Activated gamma-delta T cell treated with anti-CD3 and anti-CD28 coated beads, Interleukin-2, amount 50 U/mL, for 16 hours (primary cell): ENCODE results near the gene ADAMTS16.

Source experiments
- DNase-seq: peaks from one replicate; pipeline ENCODE4 v3.0.0-alpha.2; 2020; ENCODE audit warnings: low read depth

Gene ADAMTS16

GRCh38 chr5:5234912-5235311 is 94.8 kb downstream of the ADAMTS16 start:
- DNase-seq, result no peak

DNA sequence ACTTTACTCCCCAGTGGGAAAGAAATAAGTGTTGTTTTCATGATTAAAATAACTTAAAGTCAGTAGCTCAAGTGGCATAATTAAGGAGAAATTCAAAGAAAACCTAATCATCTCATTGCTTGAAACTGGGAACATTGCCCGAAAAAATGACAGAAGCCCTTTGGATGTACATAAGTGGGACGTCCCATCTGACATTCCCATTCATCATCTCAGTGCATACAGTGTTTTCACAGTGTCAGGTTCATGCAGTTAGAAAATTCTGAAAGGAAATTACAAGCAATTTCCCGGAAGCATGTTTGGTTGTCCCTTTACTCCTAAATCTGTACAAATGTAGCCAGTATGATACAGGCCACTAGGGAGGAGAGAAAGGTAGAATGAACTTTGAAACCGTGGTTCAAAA is 95.6 kb downstream of the ADAMTS16 start:
- no peak for DNase-seq

DNA sequence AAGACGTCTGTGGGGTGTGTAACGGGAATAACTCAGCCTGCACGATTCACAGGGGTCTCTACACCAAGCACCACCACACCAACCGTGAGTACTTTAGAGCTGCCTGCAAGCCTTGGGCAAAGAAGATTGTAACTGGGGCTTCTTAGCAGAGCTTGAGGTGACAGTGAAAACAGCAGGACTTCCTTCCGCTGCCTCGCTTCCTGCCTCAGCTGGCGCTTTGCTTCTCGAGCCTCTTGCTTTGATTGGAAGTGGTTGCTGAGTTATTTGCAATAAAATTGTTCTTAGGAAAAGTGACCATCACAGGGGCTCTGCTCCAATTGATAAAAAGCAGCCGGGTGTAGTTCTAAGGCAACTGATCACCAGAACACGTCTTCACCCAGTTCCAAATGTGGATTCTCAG is 99.1 kb downstream of the ADAMTS16 start:
- no peak for DNase-seq

- no peak for DNase-seq
These were observed 100.1 kb downstream of the ADAMTS16 start for GRCh38 chr5:5240234-5240633.

- no peak for DNase-seq
These were observed 101.9 kb downstream of the ADAMTS16 start for GRCh38 chr5:5242056-5242455.

- DNase-seq, result no peak
These were observed 106.6 kb downstream of the ADAMTS16 start for GRCh38 chr5:5246736-5247135.

DNA sequence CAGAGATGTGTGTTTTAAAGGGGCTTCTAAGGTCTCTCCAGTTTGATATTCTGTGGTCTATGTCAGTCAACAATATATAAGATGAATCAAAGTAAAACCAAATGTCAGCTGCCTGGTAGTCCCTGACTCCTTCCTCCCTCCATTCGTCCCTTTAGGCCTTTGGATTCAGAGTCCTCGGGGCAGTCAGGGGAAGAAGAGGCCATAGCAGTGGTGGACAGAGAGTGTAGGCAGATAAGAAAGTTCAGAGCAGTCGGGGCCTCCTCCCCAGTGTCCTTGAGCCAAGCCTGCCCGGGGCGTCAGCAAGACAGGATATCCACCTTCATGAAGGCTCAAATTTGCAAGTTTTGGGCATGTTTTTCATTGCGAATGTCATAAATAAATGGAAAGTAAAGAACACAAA is 110.6 kb downstream of the ADAMTS16 start:
- no peak for DNase-seq

- DNase-seq, result no peak
These were observed 112.0 kb downstream of the ADAMTS16 start for GRCh38 chr5:5252106-5252505.

DNA sequence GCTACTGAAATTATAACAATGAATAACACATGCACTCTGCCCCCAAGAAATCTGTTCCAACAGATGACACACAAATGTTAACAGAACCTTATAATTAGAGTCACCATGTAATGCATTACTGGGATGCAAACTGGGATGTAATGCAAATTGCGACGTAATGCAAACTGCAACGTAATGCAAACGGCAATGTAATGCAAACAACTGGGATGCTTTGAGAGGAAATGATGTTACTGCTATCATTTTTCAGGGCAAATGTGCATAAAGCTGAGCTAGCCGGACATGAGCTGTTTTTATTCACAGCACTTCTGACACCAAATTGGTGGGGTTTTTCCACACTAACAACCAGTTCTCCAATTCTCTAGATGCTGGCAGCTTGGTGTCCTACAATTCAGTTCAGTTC is 117.2 kb downstream of the ADAMTS16 start:
- DNase-seq, result no peak

DNA sequence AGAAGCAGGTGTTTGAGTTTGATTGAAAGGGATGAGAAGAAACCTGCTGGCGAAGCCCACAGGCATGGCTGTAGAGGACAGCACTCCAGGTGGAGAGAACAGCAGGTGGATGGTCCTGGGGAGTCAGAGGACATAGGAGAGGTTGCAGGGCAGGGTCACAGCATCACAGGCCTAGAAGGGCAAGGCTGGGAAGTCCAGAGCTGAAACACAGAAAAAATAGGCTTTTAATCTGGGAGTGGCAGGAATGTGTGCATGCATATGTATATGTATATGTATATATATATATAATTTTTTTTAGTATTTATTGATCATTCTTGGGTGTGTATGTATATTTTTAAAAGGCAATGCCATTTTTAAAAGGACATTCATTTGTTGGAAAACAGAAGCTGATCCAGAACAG is 118.4 kb downstream of the ADAMTS16 start:
- DNase-seq, result no peak

- DNase-seq, result no peak
These were observed 124.6 kb downstream of the ADAMTS16 start for GRCh38 chr5:5264727-5265126.

DNA sequence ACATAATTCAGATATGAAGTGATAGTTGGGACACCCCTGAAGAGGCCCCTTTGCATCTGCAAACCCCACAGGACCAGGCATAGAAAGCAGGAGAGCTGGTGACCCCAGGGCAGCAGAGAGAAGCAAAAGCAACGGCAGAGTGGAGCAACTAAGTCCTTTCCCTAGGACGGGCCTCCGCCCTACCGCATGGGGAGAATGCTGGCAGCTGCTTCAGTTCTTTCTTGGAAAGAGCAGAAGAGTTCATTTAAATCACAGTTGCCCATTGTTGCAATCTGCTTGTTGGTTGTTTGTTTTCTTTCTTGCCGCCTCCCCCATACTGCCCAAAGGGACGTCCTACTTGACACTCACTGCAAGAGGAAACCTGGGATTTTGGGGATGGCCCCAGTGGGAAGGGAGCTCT is 126.2 kb downstream of the ADAMTS16 start:
- DNase-seq, result no peak

DNA sequence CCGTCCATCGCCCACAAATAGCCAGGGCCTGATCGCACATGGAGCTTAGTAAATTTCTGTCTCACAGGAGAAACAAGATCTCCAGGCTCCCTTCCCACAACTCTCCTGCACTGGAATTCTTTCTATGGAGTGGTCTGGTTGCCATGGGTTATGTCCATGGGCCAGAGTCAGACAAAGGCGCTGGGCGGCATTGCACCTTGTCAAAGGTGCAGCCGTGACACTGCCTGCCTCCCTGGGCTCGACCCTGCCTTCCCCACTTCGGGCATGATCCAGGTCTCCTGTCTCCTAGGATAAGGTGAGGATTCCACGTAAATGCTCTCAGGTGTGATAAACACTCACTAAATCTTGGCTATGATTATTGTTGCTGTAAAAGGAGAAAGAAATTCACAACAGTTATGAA is 130.0 kb downstream of the ADAMTS16 start:
- DNase-seq, result no peak

DNA sequence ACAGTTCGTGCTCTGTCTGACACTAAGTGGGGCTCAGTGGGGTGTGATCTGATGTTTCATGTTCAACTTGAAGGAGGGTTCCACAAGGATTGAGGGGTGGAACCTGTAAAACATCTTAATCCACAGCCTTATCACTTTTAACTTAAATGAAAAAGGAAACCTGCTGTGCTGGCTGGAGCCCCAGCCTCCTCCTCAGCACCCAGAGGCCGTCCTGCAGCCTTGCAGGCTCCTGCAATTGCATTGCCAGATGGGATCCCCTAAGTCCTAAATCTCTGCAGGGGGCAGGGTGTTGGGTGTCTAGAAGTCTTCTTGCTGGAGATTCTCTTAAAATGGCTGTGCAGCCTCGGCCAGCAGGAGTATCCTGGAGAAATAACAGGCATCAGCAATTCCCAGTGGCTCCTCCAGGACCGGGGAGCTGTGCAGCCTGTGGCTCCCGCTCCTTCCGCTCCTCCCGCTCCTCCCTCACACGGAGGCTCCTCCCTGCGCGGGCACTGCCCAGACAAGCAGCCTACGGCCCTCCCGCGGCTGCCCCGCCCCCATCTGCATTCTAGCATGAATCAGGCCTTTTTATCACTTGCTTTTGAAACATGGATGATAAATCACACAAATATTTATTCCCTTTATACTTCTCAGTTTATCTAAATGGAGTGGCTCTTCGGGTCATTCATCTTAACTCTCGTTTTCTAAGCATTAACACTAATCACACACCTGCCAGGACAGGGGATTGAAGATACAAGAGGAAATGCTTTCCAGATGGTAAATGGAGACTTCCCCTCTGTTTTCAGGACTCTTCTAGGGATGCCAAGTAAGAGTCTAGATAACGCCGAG is 131.0 kb downstream of the ADAMTS16 start:
- DNase-seq, result no peak

- DNase-seq, result no peak
These were observed 131.7 kb downstream of the ADAMTS16 start for GRCh38 chr5:5271786-5272321.

DNA sequence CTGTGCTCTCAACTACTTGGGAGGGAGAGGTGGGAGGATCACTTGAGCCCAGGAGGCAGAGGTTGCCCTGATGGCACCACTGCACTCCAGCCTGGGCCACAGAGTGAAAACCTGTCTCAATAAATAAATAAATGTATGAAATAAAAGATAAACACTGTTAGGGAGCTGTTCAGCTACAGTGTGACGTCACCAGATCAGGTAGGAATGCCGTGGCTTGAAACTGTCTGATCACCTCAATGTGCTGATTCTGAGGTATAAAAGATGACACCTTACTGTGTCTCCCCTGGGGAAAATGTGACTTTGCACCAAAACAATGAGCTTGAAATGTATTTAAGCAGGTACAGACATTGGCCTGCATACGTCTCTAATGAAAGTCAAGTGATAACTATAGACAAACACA is 133.3 kb downstream of the ADAMTS16 start:
- no peak for DNase-seq

- no peak for DNase-seq
These were observed 133.8 kb downstream of the ADAMTS16 start for GRCh38 chr5:5273976-5274375.

DNA sequence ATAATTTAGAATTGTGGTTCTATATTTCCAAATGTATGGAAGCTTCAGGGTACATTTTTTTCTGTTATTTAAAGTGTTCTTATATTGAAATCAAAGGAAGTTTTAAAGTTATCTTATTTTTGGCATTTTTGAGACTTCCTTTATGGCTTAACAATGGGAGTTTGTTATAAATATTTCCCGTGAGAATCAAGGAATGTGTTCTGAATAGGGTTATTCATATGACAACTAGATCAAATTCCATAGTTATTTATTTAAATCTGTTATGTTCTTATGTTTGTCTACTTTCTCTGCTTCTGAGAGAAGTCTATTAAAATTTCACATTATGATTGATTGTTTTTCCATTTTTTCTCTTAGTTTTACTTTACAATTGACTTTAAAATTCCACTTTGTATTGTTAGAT is 135.1 kb downstream of the ADAMTS16 start:
- no peak for DNase-seq

DNA sequence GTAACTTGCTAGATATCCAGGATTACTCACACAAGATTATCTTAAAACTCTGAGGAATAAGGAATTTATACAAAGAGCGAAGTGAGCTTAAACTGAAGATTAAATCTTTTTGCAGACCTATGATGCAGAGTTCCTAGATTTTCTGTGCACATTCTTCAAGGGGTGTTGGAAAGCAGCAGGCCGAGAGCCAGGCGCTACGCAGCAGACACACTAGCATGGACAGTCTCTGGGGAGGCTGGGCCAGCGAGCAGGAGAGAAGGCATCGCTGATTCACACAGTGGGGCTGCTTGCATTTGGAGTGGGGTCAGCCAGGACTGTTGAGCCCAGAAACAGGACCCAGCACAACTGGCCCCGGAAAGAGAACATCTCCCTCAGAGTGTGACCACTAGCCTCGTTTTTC is 136.3 kb downstream of the ADAMTS16 start:
- DNase-seq, result no peak

DNA sequence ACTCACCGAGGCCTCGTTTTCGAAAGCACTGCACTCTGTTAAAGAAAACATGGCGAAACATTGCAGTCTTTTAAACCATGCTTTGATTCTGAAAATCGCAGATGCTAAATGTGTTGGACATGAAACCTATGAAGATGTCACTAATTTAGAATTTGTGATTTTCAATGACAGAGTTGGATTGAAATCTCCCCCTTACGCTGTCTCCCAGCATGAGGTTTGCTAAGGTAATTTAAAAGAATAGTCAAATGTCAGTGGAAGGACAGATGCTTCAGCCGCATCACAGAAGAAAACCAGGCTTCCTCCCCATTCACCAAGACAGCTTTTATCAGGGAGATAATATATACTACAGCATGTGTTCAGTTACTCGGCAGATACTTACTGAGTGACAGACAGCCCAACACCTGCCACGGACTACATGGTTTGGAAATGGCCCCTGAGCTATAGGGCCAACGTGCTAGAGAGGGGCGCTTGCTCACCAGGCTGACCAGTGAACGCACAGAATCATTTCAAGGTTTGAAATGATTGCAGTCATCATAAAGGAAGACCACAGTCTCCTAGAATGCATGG is 136.9 kb downstream of the ADAMTS16 start:
- DNase-seq, result no peak

GRCh38 chr5:5278201-5278814 is 138.2 kb downstream of the ADAMTS16 start:
- DNase-seq, result no peak

DNA sequence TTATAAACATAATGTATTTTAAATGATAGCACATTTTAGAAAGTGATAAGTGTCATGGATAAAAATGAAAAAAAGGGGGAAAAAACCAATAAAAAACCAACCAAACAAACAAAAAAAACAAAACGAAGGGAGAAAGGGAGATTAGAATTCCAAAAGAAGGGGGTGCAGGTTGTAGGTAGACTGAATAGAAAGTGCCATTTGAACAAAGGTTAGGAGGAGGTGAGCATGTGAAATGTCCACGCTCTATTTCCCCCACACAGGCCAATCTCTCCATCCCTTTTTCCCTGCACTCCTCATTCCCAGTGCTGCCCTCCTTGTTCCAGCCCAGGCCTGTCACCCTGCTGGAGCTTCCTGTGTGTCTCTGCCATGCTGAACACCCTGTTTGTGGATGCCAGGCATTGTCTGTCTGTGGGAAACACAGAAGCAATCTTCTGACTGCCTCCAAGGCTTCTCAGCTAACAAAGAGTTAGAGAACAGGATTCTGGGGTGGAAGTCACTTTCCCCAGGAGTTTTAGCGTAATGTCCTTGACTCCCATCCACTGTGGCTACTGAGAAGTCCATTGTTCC is 138.8 kb downstream of the ADAMTS16 start:
- no peak for DNase-seq

DNA sequence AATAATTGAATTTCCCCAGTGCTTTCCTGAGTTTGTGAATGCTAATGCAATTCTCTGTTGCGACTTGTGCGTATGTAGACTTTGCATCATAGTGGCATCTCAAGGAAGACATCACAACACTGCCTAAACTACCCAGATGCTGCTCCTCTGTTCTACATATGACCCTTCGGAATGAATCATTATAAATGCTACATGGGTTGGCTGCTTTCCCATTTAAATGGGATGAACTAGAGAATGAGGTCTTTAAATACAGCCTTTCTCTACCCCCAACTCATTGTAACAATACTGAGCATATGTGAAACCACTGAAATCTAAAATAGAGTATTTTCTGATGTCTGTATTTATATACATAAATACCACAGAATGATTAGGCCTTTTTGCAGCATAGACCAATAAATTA is 145.8 kb downstream of the ADAMTS16 start:
- DNase-seq, result no peak
